ENCODE results near the gene ZBTB16.
"Not testable (repeated sequence)": the region's sequence is repeated elsewhere in the genome, so short reads cannot be mapped to it uniquely, and the experiment has no call there.

ZBTB16 gene

DNA sequence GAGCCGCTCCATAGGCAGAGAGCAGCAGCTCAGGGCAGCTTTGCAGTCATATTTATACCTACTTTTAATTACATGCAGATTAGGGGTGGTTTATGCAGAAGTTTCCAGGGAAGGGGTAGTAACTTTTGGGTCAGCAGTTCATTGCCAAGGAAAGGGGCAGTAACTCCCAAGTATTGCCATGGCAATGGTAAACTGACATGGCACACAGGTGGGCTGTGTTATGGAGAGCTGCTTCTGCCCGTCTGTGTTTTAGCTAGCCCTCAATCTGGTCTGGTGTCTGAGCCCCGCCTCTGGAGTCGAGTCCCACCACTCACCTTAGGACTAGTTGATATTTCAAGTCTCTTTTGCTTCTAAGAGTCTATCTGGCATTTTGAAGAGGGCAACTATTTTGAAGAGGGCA, 12.2 kb upstream of the ZBTB16 start:
- no peak for DNase-seq

DNA sequence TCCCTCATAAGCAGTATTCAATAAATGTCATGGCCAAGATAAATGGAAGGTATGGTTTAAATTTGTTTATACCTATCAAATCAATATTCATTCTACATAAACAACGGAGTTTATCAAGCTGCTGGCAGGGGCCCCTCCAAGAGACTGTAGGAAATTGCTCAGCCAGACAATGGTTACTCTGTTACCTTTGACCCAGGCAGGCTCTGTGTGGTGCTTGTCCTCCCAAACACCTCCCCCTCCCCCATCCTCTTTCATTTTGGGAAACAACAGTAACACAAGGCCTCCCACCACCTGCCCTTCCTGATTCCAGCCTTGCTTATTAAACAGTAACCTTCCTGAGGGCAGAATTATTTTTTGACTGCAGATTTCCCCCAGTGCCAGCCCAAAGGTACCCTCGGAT, 10.5 kb upstream of the ZBTB16 start:
- no peak for DNase-seq

DNA sequence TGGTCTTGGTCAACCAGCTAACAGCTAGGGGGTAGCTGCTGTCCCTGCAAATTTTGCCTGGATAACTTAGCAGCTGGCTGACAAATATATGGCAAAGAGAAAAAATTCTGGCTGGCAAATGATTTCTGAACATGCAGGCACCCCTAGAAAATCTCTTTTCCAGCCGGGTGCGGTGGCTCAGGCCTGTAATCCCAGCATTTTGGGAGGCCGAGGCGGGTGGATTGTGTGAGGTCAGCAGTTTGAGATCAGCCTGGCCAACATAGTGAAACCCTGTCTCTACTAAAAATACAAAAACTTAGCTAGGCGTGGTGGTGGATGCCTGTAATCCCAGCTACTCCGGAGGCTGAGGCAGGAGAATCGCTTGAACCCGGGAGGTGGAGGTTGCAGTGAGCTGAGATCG, 9.7 kb upstream of the ZBTB16 start:
- not testable (repeated sequence) for DNase-seq

DNA sequence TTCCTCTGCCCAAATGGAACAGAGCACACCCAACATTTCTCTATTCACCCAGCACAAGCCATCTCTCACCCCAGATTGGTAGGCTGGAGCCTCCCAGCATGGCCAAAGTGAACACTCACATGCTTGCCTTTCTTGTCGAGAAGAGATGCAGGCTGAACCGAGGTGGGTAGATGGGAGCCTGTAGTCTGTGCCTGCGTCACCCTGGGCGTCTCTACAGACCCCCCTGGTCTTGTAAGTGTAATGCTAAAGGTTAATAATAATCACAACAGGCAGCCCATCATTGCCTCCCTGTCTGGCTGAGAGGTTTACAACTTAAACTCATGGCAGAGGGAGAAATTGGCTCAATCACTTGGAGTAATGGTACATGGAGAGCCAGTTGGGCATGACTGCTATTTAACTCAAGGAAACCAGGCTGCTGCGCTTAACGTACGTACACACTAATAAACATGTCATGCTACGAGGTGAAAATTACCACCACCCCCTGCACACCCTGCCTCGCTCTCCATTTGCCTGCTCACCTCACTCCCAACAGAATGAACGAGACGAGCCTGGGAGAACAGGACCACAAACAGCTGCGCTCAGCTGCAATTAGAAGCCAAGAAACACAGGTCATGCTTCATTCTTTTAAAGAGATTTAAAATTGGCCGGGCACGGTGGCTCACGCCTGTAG, 9.1 kb upstream of the ZBTB16 start:
- DNase-seq: no peak

DNA sequence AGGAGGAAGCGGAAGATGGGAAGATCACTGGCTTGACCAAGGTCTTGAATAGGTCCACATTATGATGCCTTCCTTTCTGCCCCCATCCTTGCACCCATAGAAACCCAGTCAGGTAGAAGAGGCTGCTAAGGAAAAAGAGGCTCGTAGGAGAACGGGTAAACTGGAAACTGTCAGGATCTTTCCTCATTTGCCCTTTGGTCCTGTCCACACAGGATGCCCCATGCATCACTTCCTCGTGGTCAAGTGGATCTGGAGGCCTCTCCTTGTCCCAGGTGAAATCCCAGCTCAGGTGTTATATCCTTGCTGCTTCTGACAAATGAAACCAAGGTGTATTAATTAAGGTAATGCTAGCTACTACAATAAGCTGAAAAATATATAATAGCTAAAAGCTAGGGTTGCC, 8.0 kb upstream of the ZBTB16 start:
- no peak for DNase-seq

DNA sequence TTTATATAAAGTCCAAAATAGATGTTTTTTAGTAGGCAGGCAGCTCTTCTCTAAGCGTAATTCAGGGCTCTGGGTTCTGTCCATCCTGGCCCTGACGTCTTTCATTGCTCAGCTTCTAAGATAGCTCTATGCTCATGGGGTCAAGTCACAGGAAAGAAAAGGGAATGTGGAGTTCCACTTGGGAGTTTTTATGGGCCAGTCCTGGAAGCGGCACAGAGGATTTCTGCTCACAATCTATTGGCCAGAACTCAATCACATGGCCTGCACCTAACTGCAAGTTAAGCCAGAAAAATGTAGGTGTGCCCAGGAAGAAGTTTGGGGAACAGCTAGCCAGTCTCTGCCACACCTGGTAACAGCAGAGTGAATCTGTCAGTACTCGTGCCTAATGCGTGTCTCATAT, 7.4 kb upstream of the ZBTB16 start:
- no peak for DNase-seq

DNA sequence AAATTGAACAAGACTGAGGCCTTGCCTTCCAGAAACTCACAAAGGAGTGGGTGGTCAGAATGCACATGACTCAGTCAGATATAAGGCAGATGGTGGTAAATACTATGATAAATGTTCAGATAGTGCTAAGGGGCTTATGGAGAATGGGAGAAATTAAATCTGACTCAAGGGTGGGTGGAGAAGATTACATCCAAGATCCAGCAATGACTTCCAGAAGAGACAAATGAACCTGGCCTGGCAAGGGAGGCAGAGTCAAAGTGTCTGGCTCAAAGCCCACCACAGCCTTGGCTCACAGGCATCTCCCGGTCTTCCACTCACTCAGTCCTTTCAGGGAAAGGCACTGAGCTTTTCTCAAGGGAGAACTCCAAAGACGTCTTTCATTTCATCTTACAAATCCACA, 6.1 kb upstream of the ZBTB16 start:
- no peak for DNase-seq

DNA sequence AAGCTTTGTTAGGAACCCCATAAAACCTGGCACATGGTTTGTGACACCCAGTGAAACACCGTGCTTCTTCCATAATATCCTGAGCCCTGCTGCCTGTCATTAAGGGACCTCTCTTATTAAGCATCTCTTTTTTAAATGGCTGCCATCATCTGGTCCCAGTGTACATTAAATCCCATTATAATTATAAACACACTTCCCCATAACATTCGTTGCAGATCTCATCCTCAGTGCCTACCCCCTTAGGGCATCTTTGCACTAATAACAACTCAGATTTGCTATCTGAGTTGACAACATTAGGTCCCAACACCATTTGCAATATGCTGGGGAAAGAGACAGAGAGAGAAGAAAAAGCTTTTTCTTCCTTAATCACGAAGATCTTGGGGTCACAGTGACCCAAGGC, 4.7 kb upstream of the ZBTB16 start:
- no peak for DNase-seq

DNA sequence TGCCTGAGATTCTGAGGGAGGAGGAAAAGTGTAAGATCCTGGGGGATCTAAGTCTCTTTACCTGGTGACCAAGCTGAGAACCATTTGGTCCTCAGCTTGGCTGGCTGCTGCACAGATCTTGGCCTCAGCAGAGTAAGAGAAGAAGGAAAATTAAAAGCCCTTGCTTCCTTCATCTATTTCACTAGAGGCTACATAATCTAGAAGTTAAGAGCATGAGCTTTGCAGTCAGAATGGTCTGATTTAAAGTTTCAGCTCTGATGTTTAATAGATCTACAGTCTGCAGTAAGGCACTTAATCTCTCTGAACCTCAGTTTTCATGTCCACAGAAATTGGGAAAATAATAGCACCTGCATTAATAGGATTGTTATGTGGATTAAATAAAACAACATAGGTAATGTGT, 3.1 kb upstream of the ZBTB16 start:
- no peak for DNase-seq

DNA sequence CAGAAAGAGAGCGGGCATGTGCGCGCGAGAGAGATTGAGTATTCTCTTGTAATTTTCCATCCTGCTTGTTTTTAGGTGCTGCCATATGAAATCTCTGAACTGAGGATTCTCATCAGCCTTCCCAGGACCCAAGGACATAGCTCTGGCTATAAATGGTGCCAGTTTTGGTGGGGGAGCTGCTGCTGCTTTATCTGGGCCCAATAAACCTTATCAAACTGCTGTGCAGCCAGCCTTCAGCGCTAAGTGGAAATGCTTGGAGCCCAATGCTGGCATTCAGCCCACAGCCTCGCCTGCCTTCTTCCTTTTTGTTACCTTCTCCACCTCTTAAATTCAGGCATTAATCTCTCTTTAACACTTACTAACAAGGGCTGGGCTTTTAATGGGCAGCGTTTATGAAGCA, 2.4 kb upstream of the ZBTB16 start:
- no peak for DNase-seq

DNA sequence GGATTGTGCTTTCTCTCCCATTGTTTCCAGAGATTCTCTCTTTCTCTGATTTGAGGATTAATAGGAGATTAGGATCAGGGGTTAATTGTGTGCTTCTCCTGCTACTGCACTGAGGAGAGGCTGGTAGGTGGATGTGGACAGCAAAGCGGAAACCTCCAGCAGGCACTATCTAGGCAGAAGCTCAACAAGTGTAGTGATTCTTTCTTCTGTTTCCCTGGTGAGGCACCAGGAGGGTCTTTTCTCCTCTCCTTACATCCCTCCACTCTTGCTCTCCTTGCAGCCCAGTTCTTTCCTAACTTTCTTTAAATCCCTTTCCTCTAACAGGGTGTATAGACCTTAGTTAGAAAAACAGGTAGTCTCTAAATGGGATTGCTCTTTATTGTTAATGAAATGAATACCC, 1.9 kb upstream of the ZBTB16 start:
- DNase-seq: no peak

DNA sequence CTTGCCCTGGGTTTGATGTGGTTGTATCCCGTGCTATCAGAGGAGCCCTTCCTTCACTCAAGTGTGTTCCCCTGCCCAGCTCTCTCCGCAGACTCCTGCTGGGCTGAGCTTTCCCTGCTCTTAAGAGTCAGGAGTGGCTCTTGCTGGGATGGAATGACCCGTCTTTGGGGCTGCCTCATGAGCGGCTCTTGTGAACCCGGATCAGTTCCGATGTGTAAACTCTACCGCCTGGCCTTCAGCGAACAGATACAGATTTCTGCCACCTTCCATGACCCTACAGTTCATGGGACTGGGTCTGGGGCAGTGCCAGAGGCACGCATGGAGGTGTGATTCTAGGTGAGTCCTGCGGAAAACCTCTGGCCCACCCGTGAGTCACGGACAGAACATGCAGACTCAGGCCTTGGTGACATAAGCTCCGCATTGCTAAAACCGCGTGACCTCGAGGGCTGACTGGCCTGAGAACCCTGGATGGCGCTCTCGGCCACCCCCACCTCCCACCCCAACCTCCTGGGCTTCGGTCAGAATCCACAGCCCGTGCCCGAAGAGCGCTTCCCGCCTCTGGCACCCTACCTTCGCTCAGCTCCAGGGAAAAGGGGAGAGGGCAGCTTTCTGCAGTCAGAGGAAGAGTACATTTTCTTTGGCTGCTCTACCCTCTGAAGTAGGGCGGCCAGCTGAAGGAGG, 1.3 kb upstream of the ZBTB16 start:
- DNase-seq: no peak

DNA sequence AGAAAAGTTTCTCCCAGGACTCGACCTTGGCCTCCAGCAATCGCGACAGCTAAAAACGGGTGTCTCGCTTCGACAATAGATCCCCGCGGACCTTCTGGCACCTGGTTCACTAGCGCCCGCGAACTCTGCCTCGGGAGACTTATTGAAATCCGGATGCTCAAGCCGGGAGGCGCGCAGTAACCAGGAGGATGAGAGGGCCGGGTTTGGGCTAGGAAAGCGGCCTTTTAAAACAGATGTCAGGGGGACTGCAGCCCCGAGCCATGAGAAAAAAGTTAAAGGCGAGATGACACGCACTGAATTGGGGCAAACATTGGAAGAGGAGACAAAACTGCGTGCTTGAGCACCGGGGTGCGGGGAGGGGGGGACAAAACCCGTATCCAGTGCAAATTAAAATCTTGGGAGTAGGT, 637 bp upstream of the ZBTB16 start:
- DNase-seq: no peak

DNA sequence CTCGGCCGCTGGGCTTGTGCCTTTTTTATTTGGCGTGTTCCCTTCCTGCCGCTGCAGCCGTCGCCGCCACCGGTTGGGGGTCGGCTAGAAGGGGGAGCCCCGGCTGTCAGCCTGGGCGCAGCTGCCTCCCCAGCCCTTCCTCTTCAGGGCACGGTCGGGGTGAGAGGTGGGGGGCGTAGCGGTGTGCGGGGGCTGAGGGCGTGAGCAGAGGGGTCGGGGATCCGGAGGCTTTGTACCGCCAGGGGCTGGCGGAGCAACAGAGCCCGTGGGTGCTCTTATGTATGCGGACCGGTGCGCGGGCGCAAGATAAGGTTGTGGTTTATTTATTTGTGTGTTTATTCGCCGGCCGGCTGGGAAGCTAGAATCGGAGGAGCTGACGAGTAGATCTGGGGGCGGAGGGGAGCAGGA, 477 bp downstream of the ZBTB16 start:
- no peak for DNase-seq

DNA sequence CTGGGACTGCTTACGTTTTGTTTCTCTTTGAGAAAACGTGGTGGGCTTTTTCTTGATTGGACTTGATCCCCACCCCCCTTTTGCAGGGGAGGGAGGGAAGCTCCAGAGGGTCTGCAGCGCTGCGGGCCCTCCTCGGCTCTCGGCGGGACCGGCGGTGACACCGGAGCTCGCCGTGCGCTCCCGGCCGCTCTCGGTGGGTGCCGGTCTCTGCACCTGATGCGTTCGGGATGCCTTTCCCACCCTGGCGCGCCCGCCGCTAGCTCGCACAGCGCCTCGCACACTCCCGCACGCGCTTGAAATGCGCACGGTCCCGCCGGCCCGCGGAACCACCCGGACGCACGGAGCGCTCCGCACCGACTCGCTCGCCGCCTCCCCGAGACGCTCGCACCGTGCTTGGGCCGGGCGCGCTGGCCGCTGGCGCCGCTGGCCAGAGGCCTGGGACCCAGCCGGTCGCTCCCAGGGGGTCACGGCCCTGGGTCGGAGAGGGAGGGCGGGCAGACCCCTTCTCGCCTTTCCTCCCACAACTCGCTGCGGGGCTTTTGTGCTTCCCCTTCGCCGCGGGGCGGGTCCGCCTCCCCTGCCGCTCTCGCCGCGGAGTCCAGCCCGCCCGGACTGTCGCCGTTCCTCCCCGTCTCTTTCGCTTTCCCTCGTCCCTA, 1.0 kb downstream of the ZBTB16 start:
- DNase-seq: no peak

DNA sequence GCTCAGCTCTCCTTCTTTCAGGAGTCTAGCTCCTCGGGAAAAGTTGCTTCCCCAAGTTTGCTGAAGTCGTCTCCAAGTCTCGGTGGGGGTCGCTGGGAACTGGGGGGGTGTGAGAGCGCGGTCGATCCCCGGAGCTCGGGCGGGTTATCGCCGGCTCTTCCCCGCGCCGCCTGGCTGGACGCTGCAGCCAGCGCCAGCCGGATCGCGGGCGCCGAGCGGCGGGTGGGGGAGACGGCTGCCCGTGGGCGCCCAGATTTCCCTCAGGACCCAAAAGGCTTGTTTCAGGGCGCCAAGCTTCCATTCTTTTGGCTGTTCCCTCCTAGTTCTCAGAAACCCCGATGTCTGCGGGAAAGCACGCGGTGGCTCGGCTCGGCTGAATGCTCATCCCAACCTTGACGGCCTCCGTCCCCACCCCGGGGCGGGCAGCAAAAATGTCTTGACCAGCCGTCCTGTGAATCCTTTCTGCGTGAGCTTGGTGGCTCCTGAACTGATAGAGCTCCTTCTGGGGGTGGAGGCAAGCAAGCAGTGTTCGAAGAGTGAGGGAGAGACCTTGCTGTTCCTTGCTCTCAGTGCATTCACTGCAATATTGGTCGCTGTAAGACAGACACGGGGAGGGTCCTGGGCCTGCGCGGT, 1.7 kb downstream of the ZBTB16 start:
- no peak for DNase-seq

DNA sequence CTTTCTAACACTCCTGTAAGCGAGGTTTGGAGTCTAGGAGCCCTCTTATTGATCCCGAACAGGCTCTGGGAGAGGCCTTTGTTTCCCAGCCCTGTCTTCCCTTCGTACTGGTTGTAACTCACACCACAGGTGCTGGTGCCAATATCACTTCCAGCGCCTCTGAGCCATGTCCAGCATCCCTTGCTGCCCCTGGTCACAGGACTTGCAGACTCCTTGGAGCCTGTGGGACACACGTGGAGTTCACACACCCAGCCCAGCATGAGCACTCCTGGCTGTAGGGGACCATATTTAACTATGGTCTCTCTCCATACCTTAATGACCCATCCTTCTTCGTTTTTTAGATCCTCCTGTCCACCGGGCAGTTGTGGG, 2.2 kb downstream of the ZBTB16 start:
- DNase-seq: no peak

DNA sequence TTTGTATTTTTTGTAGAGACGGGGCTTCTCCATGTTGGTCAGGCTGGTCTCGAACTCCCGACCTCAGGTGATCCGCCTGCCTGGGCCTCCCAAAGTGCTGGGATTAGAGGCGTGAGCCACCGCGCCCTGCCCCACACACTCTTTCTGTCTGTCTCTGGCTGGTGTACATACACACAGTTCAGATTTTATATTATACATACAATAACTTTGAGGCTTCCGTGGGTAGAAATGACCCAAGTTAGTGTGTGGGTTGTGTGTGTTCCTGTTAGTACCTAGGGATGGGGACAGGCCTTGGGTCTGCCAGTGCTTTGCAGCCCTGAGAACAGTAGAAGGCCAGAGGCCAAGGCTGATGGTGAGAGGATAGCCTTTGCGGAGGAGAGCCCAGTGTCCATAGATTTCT, 2.8 kb downstream of the ZBTB16 start:
- no peak for DNase-seq

DNA sequence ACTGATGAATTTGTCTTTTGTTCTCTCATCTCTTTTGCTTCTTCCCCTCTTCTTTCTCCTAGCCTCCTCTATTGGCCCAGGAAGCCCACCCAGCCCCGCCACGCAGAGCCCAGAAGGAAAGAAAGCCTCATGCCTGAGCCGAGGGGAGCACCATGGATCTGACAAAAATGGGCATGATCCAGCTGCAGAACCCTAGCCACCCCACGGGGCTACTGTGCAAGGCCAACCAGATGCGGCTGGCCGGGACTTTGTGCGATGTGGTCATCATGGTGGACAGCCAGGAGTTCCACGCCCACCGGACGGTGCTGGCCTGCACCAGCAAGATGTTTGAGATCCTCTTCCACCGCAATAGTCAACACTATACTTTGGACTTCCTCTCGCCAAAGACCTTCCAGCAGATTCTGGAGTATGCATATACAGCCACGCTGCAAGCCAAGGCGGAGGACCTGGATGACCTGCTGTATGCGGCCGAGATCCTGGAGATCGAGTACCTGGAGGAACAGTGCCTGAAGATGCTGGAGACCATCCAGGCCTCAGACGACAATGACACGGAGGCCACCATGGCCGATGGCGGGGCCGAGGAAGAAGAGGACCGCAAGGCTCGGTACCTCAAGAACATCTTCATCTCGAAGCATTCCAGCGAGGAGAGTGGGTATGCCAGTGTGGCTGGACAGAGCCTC, 3.8 kb downstream of the ZBTB16 start:
- DNase-seq: no peak

DNA sequence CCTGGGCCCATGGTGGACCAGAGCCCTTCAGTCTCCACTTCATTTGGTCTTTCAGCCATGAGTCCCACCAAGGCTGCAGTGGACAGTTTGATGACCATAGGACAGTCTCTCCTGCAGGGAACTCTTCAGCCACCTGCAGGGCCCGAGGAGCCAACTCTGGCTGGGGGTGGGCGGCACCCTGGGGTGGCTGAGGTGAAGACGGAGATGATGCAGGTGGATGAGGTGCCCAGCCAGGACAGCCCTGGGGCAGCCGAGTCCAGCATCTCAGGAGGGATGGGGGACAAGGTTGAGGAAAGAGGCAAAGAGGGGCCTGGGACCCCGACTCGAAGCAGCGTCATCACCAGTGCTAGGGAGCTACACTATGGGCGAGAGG, 4.3 kb downstream of the ZBTB16 start:
- DNase-seq: no peak

DNA sequence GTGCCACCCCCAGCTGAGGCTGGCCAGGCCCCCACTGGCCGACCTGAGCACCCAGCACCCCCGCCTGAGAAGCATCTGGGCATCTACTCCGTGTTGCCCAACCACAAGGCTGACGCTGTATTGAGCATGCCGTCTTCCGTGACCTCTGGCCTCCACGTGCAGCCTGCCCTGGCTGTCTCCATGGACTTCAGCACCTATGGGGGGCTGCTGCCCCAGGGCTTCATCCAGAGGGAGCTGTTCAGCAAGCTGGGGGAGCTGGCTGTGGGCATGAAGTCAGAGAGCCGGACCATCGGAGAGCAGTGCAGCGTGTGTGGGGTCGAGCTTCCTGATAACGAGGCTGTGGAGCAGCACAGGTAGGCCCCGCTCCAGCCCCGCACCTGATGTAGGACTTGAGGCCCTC, 4.7 kb downstream of the ZBTB16 start:
- DNase-seq: no peak

DNA sequence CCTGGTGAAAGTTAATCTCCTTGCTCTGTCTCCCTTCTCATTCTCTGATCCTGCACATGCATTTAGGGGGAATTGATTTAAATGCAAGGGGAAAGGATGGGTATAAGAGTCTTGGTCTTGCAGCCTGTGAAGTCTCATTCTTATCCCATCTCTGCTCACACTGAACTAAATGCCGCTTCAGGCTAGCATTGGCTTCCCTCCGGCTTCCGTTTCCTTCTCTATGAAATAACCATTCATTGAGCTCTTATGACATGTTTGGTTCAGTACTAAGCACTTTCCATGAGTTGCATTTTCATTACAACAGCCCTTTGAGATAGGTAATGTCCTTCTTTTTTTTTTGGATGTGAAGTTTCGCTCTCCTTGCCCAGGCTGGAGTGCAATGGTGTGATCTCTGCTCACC, 5.6 kb downstream of the ZBTB16 start:
- no peak for DNase-seq

DNA sequence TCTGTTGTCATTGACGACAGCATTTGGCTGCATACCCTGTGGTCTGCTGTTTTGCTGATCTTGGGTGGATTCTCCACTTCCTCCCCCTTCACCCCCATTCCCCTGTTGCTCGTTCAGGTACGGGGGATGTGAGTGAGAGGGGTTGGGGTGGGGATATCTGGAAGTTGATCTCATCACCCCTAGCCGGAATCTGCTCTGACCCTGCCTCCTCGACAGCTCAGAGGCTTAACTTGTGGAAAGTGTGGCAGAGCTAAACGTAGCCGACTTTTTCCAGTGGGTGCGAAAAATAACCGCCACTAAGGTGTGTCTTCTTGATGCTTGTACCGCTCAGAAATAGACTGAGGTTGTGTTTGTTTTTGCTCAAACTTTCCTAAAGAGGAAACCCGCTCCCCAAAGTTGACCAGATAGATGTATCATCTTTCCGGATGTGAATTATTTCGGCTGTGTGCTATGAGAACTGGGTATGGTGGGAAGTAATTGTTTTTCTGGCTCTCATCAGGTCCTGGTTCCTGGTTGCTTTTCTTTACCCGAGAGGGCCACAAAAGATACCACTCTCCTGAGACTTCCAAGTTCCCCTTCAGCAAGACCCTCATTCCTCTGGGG, 6.6 kb downstream of the ZBTB16 start:
- DNase-seq: no peak

All from NCI-H446 (cell line).